HCT116 (cell line): ENCODE data around the gene SND1.

ENCODE experiments used
- CEBPB ChIP-seq: IDR thresholded peaks from 2 replicates; pipeline ENCODE4 v1.6.1; 2012; ENCODE audit warnings: low read depth
- EGR1 ChIP-seq: IDR thresholded peaks from 2 replicates; pipeline ENCODE4 v1.6.1; 2012; ENCODE audit warnings: low read depth
- EZH2 ChIP-seq: fragments of 200-600 bp; sonication (generic); IDR thresholded peaks from 2 replicates; pipeline ENCODE4 v1.6.1; 2017; ENCODE audit warnings: antibody characterized with exemption, mixed run types
- FOSL1 ChIP-seq: IDR thresholded peaks from 2 replicates; pipeline ENCODE4 v1.6.1; 2012; ENCODE audit warnings: low read depth
- JUND ChIP-seq: IDR thresholded peaks from 2 replicates; pipeline ENCODE4 v1.6.1; 2012
- POLR2A ChIP-seq: IDR thresholded peaks from 2 replicates; pipeline ENCODE4 v1.7.0; 2011; ENCODE audit warnings: borderline replicate concordance; ENCODE audit not compliant: insufficient read depth, insufficient read length; ENCODE audit errors: extremely low read depth
- POLR2AphosphoS5 ChIP-seq: IDR thresholded peaks from 2 replicates; pipeline ENCODE4 v1.6.1; 2011; ENCODE audit warnings: mild to moderate bottlenecking, low read depth, low read length, moderate library complexity
- RAD21 ChIP-seq: IDR thresholded peaks from 2 replicates; pipeline ENCODE4 v1.6.1; 2012; ENCODE audit warnings: low read depth, mild to moderate bottlenecking
- SRF ChIP-seq: IDR thresholded peaks from 2 replicates; pipeline ENCODE4 v1.6.1; 2012; ENCODE audit warnings: low read depth
- TCF7L2 ChIP-seq: IDR thresholded peaks from 2 replicates; pipeline ENCODE4 v1.7.0; 2011; ENCODE audit warnings: borderline replicate concordance, inconsistent platforms; ENCODE audit not compliant: insufficient read depth, insufficient read length; ENCODE audit errors: extremely low read depth
- ZNF274 ChIP-seq: fragments of 200-500 bp; sonication (Bioruptor generic); IDR thresholded peaks from 2 replicates; pipeline ENCODE4 v1.6.1; 2014; ENCODE audit warnings: mild to moderate bottlenecking, low read depth, low read length, inconsistent platforms
- TF ChIP-seq, protein P1 (sequence below), 3 experiments: fragments of 200-600 bp in 1 of 3; sonication (generic) in 1 of 3; IDR thresholded peaks in 2 of 3; conservative IDR thresholded peaks in 1 of 3; 2 replicates each; pipeline ENCODE4 v1.5.1; 2012 to 2017; ENCODE audit warnings: low read depth in 2 of 3, low read length in 2 of 3, antibody characterized with exemption in 1 of 3, borderline replicate concordance in 1 of 3, control low read depth in 1 of 3, mild to moderate bottlenecking in 1 of 3, mixed read lengths in 1 of 3, mixed run types in 1 of 3, moderate library complexity in 1 of 3; ENCODE audit not compliant: insufficient read depth in 1 of 3
- TF ChIP-seq, protein P2 (sequence below): IDR thresholded peaks from 2 replicates; pipeline ENCODE4 v1.6.1; 2011; ENCODE audit warnings: mild to moderate bottlenecking, low read length, moderate library complexity; ENCODE audit not compliant: insufficient replicate concordance; ENCODE audit errors: extremely low read depth
- TF ChIP-seq, protein P3 (sequence below): IDR thresholded peaks from 2 replicates; pipeline ENCODE4 v1.6.1; 2012; ENCODE audit warnings: low read depth

DNA sequence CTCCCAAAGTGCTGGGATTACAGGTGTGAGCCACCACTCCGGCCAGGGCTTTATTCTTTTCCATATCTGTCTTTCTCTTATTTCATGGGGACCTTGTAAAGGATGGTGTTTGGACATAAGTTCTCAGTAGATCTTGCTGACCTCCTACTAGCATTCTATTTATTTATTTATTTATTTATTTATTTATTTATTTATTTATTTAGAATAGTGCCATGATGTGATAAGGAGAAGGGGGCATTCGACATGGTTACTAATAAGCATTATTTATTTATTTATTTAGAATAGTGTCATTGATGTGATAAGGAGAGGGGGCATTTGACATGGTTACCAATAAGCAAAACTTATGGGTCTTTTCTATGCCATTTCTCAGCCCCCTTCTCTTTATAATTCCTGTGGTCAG, 202.4 kb downstream of the SND1 start:
- TF ChIP-seq, protein P1, sequence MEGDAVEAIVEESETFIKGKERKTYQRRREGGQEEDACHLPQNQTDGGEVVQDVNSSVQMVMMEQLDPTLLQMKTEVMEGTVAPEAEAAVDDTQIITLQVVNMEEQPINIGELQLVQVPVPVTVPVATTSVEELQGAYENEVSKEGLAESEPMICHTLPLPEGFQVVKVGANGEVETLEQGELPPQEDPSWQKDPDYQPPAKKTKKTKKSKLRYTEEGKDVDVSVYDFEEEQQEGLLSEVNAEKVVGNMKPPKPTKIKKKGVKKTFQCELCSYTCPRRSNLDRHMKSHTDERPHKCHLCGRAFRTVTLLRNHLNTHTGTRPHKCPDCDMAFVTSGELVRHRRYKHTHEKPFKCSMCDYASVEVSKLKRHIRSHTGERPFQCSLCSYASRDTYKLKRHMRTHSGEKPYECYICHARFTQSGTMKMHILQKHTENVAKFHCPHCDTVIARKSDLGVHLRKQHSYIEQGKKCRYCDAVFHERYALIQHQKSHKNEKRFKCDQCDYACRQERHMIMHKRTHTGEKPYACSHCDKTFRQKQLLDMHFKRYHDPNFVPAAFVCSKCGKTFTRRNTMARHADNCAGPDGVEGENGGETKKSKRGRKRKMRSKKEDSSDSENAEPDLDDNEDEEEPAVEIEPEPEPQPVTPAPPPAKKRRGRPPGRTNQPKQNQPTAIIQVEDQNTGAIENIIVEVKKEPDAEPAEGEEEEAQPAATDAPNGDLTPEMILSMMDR (IDR thresholded peaks at IDR 0.05 in 2 of 3, conservative IDR thresholded peaks at IDR 0.05 in 1 of 3; ENCODE audit: borderline replicate concordance in 1 of 3, insufficient read depth in 1 of 3, low read depth in 2 of 3, low read length in 2 of 3), result no peak
- no peak for TF ChIP-seq JUND
- no peak for TF ChIP-seq POLR2A
- TF ChIP-seq CEBPB, result no peak
- no peak for TF ChIP-seq ZNF274
- TF ChIP-seq, protein P2, sequence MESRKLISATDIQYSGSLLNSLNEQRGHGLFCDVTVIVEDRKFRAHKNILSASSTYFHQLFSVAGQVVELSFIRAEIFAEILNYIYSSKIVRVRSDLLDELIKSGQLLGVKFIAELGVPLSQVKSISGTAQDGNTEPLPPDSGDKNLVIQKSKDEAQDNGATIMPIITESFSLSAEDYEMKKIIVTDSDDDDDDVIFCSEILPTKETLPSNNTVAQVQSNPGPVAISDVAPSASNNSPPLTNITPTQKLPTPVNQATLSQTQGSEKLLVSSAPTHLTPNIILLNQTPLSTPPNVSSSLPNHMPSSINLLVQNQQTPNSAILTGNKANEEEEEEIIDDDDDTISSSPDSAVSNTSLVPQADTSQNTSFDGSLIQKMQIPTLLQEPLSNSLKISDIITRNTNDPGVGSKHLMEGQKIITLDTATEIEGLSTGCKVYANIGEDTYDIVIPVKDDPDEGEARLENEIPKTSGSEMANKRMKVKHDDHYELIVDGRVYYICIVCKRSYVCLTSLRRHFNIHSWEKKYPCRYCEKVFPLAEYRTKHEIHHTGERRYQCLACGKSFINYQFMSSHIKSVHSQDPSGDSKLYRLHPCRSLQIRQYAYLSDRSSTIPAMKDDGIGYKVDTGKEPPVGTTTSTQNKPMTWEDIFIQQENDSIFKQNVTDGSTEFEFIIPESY, result no peak
- TF ChIP-seq EGR1, result no peak
- no peak for TF ChIP-seq TCF7L2
- no peak for TF ChIP-seq RAD21
- no peak for TF ChIP-seq SRF
- TF ChIP-seq, protein P3, sequence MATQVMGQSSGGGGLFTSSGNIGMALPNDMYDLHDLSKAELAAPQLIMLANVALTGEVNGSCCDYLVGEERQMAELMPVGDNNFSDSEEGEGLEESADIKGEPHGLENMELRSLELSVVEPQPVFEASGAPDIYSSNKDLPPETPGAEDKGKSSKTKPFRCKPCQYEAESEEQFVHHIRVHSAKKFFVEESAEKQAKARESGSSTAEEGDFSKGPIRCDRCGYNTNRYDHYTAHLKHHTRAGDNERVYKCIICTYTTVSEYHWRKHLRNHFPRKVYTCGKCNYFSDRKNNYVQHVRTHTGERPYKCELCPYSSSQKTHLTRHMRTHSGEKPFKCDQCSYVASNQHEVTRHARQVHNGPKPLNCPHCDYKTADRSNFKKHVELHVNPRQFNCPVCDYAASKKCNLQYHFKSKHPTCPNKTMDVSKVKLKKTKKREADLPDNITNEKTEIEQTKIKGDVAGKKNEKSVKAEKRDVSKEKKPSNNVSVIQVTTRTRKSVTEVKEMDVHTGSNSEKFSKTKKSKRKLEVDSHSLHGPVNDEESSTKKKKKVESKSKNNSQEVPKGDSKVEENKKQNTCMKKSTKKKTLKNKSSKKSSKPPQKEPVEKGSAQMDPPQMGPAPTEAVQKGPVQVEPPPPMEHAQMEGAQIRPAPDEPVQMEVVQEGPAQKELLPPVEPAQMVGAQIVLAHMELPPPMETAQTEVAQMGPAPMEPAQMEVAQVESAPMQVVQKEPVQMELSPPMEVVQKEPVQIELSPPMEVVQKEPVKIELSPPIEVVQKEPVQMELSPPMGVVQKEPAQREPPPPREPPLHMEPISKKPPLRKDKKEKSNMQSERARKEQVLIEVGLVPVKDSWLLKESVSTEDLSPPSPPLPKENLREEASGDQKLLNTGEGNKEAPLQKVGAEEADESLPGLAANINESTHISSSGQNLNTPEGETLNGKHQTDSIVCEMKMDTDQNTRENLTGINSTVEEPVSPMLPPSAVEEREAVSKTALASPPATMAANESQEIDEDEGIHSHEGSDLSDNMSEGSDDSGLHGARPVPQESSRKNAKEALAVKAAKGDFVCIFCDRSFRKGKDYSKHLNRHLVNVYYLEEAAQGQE, result no peak
- TF ChIP-seq EZH2, result no peak
- TF ChIP-seq POLR2AphosphoS5, result no peak
- TF ChIP-seq FOSL1, result no peak
